Body of pancreas (tissue), 4 donors: ENCODE results near the gene C16orf95.

Source experiments
- CTCF ChIP-seq, 7 experiments: fragments of 450-650 bp in 4 of 7; fragments of 200-600 bp in 3 of 7; sonication (generic) in 3 of 7; IDR thresholded peaks; one replicate each; pipeline ENCODE4 v1.5.1; 2016 to 2019; ENCODE audit warnings: antibody characterized with exemption in 7 of 7
- POLR2A ChIP-seq, 3 donors: fragments of 450-650 bp; IDR thresholded peaks; one replicate each; pipeline ENCODE4 v1.6.1; 2016; ENCODE audit warnings: antibody characterized with exemption in 3 of 3, mild to moderate bottlenecking in 2 of 3

- TF ChIP-seq CTCF (IDR thresholded peaks at IDR 0.05) (no peak), POLR2A (IDR thresholded peaks at IDR 0.05) (no peak)
Observed at GRCh38 chr16:87329436-87330256, 12.5 kb upstream of the C16orf95 start.
